NCI-H526 treated with DMSO at 0.1 percent for 48 hours (cell line): ENCODE results near the gene PLXNA4.

Experiments
- DNase-seq: peaks from one replicate; lab custom pipeline; 2025; lab: John Stamatoyannopoulos, UW

PLXNA4 gene

DNA sequence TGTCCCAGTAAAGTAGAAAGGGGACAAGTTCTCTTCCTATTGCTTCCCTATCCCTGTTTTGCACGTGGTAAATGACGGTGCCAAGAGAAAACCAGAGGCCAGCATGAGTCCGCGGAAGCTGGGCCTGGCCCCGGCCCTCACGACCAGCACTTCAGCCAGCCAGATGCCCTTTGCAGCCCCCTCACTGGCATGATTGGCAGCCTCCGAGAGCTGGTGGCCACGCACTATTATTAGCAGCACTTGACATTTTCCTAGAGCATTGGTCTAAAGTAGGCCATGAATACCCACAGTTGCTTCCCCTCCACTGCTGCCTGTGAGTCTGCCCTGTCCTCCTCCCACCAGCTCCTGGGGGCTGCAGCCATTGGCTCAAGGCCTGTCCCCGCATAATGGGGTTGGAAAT, 369.1 kb downstream of the PLXNA4 start:
- DNase-seq, result no peak

DNA sequence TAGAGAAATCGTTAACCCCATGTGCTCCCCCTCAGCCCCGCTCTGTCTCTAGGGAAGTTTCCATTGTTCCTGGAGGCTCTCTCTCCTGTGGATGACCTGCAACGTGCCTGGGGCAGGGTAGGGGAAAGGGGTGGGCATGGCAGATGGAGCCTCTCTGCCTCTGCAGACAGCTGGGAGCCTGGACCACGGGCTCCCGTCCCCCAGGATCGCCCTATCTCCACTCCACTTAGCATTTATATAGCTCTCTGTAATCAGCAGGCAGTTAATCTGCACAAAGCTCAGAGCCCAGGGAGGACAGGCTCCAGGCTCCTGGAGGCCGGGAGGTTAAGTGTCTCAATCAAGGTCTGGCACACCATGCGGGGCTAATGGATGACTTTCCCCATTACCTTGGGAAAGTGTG, 369.7 kb downstream of the PLXNA4 start:
- no peak for DNase-seq

DNA sequence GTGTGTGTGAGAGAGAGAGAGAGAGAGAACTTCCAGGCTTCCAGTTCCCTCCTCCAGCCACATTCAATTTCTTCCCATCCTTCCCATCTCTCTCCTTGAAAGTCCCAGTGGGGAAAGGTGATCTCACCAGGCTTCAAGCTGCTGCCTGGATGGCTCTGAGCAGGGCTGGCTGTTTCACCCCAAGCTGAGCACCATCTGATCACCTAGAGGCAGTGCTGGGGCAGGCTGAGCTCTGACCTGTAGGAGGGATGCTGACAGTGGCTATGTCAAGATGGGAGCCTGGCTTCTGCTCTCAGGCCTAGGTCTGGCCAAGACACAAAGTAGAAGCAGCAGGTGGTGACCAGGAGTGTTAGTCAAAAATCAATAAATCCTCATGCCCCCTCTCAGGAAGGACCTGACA, 370.8 kb downstream of the PLXNA4 start:
- no peak for DNase-seq

DNA sequence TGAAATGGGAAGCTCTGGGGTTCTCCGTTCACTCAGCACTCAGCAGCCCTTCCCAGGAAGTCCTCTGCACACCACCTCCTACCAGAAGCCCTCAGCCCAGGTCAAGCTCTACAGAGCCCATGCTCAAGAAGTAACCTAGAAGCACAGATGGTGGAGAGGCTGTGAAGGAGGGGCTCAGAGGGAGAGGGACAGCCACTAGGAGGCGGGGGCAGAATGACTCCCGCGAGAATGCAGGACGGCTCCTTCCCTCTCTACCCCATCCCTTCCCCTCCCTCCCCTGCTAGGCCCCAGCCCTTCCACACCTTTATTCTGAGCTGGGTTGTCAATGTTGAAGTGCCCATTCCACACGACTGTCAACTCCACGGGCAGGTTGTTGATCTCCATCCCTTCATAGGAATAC, 373.2 kb downstream of the PLXNA4 start:
- DNase-seq, result no peak

DNA sequence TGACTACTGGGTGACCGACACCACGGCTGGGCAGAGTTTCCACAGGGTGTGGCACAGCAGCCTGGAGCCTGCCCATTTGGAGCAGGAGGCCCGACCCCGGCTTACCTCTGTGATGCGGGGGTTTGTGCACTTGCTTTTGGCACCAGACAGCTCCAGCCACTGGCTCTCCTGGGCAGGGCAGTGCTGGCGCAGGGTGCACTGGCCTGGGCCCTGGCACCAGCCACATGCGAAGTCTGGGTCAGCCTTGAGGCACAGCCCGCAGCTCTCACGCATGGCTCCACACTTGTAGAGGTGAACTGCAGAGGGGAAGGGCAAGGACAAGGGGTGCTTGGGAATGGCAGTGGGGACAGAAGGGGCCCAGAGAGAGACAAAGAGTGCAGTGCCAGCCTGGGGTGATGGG, 373.7 kb downstream of the PLXNA4 start:
- no peak for DNase-seq

DNA sequence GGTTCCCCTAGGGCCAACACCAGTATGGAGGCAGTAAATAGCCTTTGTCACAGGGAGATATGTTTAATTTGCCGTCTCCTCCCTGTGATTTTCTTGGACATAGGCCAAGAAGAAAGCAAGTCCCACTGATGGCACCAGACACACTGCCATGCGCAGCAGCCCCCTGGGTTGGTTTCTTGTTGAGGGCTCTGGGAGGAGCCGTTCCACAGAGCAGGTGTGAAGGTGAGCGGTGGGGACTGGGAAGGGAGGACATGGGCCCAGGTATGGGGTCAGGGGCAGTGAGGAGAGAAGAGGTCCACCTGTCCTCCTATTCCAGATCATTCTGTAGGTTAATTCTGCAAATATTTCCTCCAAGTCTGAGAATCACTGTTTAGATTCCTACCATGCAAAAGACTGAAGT, 376.1 kb downstream of the PLXNA4 start:
- DNase-seq, result no peak

DNA sequence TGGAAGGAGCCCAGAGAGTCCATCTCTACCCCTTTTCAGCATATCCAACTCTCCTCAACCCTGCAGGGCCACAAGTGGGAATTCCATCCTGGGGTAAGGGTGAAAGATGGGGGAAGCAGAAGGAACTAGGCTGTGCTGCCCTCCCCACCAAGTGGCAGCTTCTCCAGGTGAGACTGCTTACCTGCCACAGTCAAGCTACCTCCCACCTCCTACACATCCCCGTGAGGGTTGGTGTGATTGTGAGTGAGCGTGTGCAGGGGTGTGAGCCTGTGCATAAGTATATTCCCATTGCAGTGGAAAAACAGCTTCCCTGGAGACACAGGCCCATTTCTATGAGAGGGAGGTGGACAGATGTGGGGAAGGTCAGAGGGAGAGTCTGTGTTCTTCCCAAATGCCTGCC, 376.6 kb downstream of the PLXNA4 start:
- no peak for DNase-seq

DNA sequence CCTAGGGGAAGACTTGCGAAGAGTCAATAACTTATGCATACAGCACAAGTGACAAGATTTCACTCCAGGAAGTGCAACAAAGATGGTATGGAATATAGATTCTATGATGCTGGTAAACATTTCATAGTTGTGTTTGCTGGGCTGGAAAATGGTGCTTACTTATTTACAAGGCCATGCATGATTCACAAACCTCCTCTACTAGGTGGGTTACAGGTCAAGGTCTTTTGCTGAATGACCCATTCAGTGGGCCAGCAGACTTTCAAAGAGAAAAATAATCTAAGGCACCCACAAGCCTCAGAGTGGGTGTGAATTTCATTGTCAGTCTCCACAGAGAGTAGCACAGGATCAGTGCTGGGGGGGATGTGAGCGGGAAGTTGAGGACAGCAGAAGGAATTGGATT, 378.5 kb downstream of the PLXNA4 start:
- DNase-seq, result no peak

DNA sequence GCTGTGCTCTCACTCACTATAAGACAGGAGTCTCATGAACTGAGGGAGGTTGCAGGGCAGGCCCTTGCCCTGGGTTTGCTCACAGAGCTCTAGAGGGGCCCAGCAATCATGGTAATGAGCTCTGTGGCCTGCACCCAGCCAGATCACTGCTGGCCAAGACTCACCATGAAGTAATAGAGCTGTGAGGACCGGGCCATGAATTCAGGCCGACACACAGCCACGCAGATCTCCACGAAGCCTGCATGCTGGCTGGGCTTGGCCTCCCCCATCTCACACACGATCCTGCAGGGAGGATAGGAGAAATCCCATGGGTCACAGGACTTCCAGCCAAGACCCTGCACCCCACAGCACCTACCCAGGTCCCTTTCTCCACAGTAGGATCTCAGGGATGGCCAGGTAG, 382.4 kb downstream of the PLXNA4 start:
- no peak for DNase-seq

DNA sequence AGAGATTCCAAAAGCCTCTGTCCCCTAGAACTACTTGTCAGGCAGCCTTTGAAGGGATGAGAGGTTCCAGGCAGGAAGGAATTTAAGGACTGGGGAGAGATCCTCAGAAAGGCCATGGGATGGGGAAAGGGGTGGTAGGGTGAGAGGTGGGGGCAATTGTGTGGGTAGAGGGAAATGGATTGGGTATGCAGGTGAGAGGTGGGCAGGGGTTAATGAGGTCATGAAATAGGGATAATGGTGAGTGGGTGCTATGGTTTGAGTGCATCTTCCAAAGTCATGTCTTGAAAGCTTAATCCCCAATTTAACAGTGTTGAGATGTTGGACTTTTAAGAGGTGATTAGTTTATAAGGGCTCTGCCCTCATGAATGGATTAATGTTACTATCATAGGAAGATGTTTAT, 383.5 kb downstream of the PLXNA4 start:
- no peak for DNase-seq

DNA sequence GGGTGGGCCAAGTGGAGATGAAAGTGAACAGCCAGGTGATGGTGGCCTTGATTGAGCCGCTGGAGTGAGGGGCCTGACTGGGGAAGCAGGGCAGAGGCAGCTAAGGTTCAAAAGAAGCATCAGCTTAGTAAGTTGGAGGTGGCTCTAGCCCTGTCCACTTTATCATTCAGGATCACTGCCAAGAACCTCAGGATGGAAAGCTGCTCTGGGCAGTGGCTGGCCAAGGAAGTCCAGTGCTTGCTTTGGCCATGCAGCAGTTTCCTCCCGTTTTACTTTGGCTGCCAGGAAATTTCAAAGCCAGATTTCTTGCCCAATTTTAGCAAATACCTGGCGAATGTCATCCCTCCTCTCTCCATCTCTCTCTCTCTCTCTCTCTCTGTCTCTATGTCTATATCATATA, 384.9 kb downstream of the PLXNA4 start:
- no peak for DNase-seq

DNA sequence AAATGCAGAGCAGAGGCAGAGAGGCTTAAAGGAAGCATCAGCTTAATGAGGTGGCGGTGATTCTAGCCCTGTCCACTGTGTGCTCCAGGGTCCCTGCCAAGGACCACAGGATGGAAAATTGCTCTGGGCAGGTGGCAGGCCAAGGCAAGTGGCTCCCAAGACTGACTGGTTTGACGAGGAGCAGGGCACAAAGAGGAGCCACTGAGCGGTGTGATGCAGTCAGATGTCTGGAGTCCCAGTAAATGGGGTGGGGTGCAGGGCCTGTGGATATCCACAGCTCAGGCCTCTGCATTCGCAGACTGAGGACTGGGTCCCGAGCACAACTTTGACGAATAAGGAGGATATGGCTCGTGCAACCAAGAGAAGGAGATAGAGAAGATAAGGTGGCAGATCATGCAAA, 385.6 kb downstream of the PLXNA4 start:
- no peak for DNase-seq

DNA sequence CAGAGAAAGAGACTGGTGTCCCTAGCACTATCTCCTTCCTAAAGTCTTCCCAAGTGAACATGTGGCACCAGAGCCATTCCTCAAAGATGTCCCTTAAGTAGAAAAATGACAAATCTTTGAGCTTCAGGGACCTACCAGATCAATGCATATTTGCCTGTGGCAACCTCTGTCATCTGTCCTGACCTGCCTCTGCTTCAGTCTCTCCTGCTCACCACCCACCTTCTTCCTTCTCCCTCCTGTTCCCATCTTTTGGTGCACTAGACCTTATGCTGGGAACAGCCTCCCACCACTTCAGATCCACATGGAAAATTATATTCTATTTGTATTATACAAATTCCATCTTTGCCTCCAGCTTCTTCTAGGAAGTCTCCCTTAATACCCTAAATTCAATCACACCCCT, 386.4 kb downstream of the PLXNA4 start:
- no peak for DNase-seq

DNA sequence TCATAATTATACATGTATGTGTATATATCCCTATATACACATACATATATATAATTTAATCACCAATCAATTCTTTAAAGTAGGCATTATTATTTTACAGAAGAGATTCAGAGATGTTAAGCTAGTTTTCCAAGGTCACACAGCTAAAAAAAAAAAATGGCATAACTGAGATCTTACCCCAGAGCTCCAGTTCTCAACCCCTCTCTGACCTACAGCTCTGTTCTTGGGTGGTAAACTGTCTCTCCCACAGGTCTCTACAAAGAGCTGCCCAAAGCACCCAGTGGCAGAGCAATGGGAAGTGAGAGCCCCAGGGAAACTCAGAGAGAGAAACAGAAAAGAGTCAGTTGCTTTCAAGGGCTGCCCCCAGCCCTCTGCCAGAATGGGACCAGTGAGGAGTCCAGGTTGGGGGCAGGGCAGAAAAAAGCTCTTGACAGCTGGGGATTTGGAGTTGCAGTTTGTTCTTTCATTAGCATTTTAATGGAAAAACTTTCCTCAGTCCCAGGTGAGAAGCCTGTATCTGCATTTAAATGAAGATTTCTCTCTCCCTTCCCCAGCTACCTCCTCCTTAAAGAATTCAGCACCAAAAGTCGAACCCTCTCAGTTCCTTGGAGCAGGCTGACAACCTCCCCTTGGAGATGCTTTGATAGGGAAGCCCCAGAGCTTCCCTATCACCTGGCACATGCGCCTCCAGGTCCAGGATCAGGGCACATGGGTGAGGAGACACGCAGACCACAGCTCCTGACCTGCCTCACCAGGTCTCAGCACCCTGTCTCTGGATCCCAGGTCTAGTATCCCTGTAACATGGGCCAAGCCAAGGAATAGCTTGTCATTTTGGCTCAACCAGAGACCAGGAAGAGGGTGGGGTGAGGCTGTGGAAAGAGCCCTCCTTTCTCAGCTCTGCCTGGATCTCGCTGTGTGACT, 388.1 kb downstream of the PLXNA4 start:
- DNase-seq, result no peak

DNA sequence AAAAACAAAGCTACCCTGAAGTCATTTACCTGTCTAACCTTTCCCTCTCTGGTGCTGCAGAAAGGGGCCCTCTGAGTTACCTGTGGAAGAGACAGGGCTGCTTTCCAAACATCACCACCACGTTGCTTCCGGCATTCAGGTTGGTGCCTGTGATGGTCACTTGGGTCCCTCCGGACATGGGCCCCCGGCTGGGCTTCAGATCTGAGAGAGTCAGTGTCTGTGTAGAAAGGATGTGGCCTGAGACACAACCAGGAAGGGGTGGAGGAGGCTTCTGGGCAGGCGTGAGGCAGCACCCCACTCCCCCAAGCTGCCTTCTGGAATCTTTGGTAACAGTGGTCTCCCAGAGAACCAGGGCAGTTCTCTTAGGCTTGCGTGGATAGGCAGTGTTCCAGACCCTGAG, 388.9 kb downstream of the PLXNA4 start:
- DNase-seq, result no peak

DNA sequence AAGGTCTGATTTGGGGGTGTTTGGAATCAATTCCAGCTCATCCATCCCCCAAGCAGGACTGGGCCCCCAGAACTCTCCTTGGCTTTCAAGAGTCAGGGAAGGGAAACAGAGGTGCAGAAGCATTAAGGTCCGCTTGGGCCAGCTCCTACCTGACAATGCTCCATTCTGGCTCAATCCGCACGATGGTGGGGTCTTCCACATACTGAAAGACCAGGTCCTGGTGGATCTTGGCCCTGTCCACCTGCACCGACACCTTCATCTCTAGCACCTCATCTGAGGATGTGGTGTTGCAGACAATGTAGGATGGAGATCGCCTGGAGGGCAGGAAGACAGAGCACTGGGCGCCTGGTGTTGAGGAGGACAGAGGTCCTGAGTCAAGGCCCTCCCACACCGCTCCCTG, 391.1 kb downstream of the PLXNA4 start:
- DNase-seq, result no peak

DNA sequence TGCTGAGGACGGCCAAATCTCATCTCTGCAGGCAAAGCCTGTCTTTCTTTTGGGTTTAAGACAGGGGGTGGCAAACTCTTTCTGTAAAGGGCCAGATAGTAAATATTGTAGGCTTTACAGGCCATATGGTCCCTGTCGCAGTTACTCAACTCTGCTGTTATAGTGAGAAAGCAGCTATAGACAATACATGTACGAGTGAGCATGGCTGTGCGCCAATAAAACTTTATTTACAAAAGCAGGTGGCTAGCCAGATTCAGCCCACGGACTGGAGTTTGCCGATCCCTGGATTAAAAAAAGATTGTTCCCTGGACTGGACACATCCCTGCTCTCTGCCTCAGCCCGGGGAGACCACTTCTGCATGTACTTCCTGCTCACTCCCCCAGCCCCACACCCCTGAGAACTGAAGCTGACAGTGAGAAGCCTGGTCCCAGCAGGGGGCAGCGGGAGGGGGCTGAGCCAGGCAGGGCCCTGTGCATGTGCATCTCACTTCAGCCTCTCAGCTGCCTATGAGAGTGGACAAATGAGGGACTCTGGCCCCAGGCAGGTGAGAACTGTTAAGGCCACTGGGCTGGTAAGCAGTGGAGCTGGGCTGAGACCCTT, 392.4 kb downstream of the PLXNA4 start:
- DNase-seq, result no peak

DNA sequence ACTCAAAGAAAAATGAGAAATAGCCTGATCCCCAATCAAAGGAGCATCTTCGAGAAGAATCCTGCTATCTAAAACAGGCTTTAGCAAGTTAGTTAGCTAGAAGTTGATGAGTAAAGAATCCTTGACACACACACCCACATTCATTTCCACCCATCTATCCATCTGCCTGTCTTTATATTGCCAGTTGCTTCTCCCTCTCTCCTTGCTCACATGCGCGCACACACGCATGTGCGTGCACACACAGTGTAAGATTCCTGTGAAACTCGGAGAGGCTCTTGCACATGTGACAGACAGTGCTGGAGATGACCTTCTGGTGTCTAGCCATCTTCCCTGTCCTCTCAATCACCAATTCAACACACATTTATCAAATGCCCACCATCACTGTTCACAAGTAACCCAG, 393.3 kb downstream of the PLXNA4 start:
- DNase-seq, result no peak

DNA sequence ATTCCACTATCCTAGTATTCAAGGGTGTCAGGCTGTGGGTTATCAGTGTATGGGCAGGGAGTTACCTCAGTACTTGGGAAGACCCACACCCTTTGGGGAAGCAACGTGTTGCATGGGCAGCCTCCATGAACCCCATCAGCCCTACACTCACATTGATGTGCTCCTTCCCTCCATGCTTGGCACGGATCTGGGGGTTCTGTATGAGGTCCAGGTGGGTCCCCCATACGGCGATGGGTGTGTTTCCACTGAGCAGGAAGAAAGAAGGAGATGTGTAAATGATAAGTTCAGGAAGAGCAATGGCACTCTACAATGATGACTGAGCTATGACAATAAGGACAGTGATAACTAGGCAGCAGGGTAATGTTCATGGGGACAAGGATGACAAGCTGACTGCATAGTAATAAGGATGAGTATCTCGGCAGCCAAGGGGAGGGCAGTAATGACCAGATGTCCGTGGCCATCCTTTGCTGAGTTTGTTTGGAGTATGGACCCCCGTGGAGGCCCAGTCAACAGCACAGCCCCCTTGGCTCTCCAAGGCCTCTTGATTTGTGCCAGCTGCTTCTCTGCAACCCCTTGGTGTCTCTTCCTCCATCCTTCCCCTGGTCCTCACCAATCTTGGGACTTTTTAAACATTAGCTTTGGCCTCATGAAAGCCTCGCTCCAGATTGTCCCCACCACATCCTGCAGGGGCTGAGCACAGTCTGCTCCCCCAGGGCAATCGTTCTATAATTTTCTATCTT, 394.2 kb downstream of the PLXNA4 start:
- DNase-seq, result no peak

DNA sequence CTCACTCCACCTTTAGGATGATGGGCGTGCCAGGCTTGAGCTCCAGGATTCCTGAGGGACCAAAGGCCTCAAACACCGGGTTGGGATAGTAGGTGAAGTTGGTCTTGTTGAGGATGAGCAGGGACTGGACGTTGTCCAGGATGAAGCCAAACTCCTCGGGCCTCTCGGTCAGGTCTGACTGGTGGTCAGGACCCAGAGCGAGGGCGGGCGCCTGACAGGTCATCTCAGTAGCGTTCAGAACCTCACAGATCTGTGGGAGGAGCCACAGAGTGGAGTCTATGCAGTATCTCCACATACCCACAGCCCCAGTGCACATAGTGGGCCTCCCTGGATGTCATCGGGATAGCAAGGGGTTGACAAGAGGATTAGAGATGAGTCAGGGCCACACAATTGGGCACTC, 394.9 kb downstream of the PLXNA4 start:
- DNase-seq, result no peak

DNA sequence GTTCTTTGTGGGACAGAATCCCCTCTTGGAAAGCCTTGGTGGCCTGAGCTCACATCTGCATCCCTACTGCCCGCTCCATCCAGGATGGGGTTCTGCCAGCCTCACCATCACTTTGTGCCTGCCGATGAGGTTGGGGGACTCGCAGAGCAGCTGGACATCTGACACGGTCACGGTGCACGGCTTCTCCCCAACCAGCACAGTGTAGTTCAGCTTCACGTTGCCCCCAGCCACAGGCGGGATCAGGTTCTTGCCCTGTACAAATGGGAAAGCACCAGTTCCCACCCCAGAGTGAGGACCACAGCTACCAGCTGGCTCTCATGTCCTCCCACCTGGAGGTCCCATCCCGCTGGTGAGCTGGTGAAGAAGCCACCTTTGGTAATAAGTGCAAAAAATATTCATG, 395.8 kb downstream of the PLXNA4 start:
- DNase-seq, result no peak

DNA sequence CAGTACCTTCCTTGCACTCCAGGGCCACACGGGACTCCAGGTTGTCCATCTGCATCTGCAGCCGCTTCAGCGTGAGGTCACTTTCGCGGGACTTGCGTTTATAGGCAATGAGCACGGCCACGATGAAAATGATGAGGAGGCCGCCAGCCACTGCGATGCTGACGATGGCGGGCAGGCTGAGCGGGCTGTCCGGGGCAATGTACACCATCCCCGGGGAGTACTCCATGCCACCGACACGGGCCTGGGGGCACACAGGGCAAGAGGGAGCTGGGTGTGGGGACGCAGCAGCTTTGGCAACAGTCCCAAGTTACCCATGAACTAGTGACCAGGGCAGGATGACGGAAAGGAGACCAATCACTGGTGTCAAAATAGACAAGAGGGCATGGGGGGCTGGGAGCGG, 396.6 kb downstream of the PLXNA4 start:
- no peak for DNase-seq

DNA sequence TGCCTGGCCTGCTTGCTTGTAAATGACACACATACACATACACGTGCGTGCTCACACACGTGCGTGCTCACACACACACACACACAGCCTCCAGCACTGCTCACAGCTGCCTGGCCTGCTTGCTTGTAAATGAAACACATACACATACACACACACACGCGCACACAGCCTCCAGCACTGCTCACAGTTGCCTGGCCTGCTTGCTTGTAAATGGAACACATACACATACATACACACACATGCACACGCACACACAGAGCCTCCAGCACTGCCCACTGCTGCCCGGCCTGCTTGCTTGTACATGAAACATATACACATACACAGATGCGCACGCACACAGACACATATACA, 397.2 kb downstream of the PLXNA4 start:
- DNase-seq, result no peak
